Coronary artery (tissue), 2 donors: Measurements from ENCODE around the gene PPP2R3B.

Experiments used
- DNase-seq: peaks from one replicate; pipeline ENCODE4 v3.0.0-alpha.2; 2017; ENCODE audit warnings: low spot score
- H3K27ac ChIP-seq, 2 donors: fragments of 200-600 bp; sonication (generic); one replicate each; pipeline ENCODE4 v1.5.1; 2016 to 2019
- H3K4me3 ChIP-seq: fragments of 200-600 bp; sonication (generic); 2 replicates; pipeline ENCODE4 v1.5.1; 2016; ENCODE audit warnings: mild to moderate bottlenecking, moderate library complexity
- CTCF ChIP-seq: fragments of 200-600 bp; sonication (generic); IDR thresholded peaks from one replicate; pipeline ENCODE4 v1.5.1; 2019; ENCODE audit warnings: antibody characterized with exemption

PPP2R3B gene

GRCh38 chrX:350534-351323, 36.0 kb downstream of the PPP2R3B start:
- no peak for DNase-seq
- no peak overlapping the region for H3K4me3 ChIP-seq
- no peak for TF ChIP-seq CTCF
- H3K27ac ChIP-seq: no peak overlapping the region

GRCh38 chrX:350148-350533, 36.6 kb downstream of the PPP2R3B start:
- no peak for DNase-seq
- TF ChIP-seq CTCF: no peak
- Histone ChIP-seq H3K4me3 (no peak overlapping the region), H3K27ac (no peak overlapping the region)

GRCh38 chrX:349702-350101, 37.0 kb downstream of the PPP2R3B start:
- no peak overlapping the region for H3K27ac ChIP-seq
- DNase-seq: no peak
- H3K4me3 ChIP-seq: no peak overlapping the region
- no peak for TF ChIP-seq CTCF

GRCh38 chrX:349196-349595, 37.5 kb downstream of the PPP2R3B start:
- TF ChIP-seq CTCF: no peak
- Histone ChIP-seq H3K4me3 (no peak overlapping the region), H3K27ac (no peak overlapping the region)
- no peak for DNase-seq

GRCh38 chrX:348461-349117, 38.1 kb downstream of the PPP2R3B start:
- no peak for TF ChIP-seq CTCF
- Histone ChIP-seq H3K27ac (no peak overlapping the region), H3K4me3 (no peak overlapping the region)
- DNase-seq: no peak

- no peak for DNase-seq
- Histone ChIP-seq H3K4me3 (no peak overlapping the region), H3K27ac (no peak overlapping the region)
- TF ChIP-seq CTCF: no peak
Measured at GRCh38 chrX:347351-348117, 39.2 kb downstream of the PPP2R3B start.
